Measurements from ENCODE around the gene TRAFD1. TPM values are rescaled to one million over a fixed set of nuclear protein-coding genes. Genes with fewer than 3 reads are reported as not detected.

The TRAFD1 gene
- total RNA-seq, 2 donors from 2014 or later = 22.8 to 37.2 TPM

GRCh38 chr12:112170376-112170775 lies 45.0 kb downstream of the TRAFD1 start:
- no peak overlapping the region for H3K27ac ChIP-seq
- no peak for TF ChIP-seq CTCF (IDR thresholded peaks at IDR 0.05)
- intact Hi-C loops (cut with DNase I) = no loop called here
- no peak for DNase-seq
- no peak overlapping the region for H3K4me3 ChIP-seq
- no peaks in the 10 kb centered on the region for H3K27me3 ChIP-seq
- peaks cover 4% of the 10 kb centered on the region for H3K36me3 ChIP-seq
- no peaks in the 10 kb centered on the region for H3K9me3 ChIP-seq
- H3K9ac ChIP-seq (ENCODE audit: low read depth in 2 of 2, low read length in 2 of 2) = no peak overlapping the region
- H3K4me1 ChIP-seq = no peaks in the 10 kb centered on the region

GRCh38 chr12:112170971-112171596 lies 45.7 kb downstream of the TRAFD1 start:
- DNase-seq = no peak
- Histone ChIP-seq H3K27ac (no peak overlapping the region), H3K9ac (ENCODE audit: low read depth in 2 of 2, low read length in 2 of 2) (no peak overlapping the region), H3K4me3 (no peak overlapping the region), H3K9me3 (no peaks in the 10 kb centered on the region), H3K36me3 (peaks cover 4% of the 10 kb centered on the region), H3K4me1 (no peaks in the 10 kb centered on the region), H3K27me3 (no peaks in the 10 kb centered on the region)
- intact Hi-C loops (cut with DNase I) = no loop called here
- TF ChIP-seq CTCF (IDR thresholded peaks at IDR 0.05) = no peak

GRCh38 chr12:112172556-112173324 lies 47.4 kb downstream of the TRAFD1 start:
- Histone ChIP-seq H3K9me3 (no peaks in the 10 kb centered on the region), H3K4me1 (no peaks in the 10 kb centered on the region), H3K9ac (ENCODE audit: low read depth in 2 of 2, low read length in 2 of 2) (no peak overlapping the region), H3K27me3 (no peaks in the 10 kb centered on the region), H3K27ac (no peak overlapping the region), H3K36me3 (peaks cover 4% of the 10 kb centered on the region), H3K4me3 (no peak overlapping the region)
- intact Hi-C loops (cut with DNase I) = no loop called here
- DNase-seq = no peak
- TF ChIP-seq CTCF (IDR thresholded peaks at IDR 0.05) = no peak

GRCh38 chr12:112175361-112176155 lies 50.2 kb downstream of the TRAFD1 start:
- peaks cover 18% of the 10 kb centered on the region for H3K36me3 ChIP-seq

More at GRCh38 chr12:112175361-112176155, 50.2 kb downstream of the TRAFD1 start:
- Histone ChIP-seq H3K27ac (no peak overlapping the region), H3K9me3 (no peaks in the 10 kb centered on the region), H3K4me1 (no peaks in the 10 kb centered on the region), H3K4me3 (no peak overlapping the region), H3K27me3 (no peaks in the 10 kb centered on the region), H3K9ac (ENCODE audit: low read depth in 2 of 2, low read length in 2 of 2) (no peak overlapping the region)
- no peak for TF ChIP-seq CTCF (IDR thresholded peaks at IDR 0.05)
- intact Hi-C loops (cut with DNase I) = no loop called here
- DNase-seq = no peak

All from colonic mucosa (tissue), 4 donors.